Neural progenitor cell (in vitro differentiated cells): ENCODE results near the gene PRDM2.

Experiments
- EZH2phosphoT487 ChIP-seq: fragments of 200-600 bp; sonication (generic); IDR thresholded peaks from 2 replicates; pipeline ENCODE4 v1.6.1; 2017; ENCODE audit warnings: antibody characterized with exemption
- TF ChIP-seq, protein P1 (sequence below): fragments of 200-600 bp; sonication (generic); IDR thresholded peaks from 2 replicates; pipeline ENCODE4 v1.5.1; 2017; ENCODE audit warnings: antibody characterized with exemption, mild to moderate bottlenecking

- TF ChIP-seq, protein P1, sequence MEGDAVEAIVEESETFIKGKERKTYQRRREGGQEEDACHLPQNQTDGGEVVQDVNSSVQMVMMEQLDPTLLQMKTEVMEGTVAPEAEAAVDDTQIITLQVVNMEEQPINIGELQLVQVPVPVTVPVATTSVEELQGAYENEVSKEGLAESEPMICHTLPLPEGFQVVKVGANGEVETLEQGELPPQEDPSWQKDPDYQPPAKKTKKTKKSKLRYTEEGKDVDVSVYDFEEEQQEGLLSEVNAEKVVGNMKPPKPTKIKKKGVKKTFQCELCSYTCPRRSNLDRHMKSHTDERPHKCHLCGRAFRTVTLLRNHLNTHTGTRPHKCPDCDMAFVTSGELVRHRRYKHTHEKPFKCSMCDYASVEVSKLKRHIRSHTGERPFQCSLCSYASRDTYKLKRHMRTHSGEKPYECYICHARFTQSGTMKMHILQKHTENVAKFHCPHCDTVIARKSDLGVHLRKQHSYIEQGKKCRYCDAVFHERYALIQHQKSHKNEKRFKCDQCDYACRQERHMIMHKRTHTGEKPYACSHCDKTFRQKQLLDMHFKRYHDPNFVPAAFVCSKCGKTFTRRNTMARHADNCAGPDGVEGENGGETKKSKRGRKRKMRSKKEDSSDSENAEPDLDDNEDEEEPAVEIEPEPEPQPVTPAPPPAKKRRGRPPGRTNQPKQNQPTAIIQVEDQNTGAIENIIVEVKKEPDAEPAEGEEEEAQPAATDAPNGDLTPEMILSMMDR, result no peak
- no peak for TF ChIP-seq EZH2phosphoT487
Measured at GRCh38 chr1:13770743-13771142, 70.8 kb downstream of the PRDM2 start.
